GM18867 (cell line): ENCODE data around the gene OR10G7.

ENCODE experiments used
- ATAC-seq: cut with Tn5 transposase; IDR thresholded peaks from one replicate; pipeline ENCODE4 v1.9.1; 2021; ENCODE audit warnings: mild to moderate bottlenecking, moderate library complexity; ENCODE audit not compliant: unreplicated experiment

OR10G7 gene

GRCh38 chr11:124041254-124041653 is at the start of gene OR10G7:
OR10G7 (minus strand) TSS chr11:124041325; CDS start chr11:124039001, 2,324 bp downstream.
- ATAC-seq = no peak

- ATAC-seq = no peak
These were observed 45.1 kb upstream of the OR10G7 start for GRCh38 chr11:124085997-124086846.

GRCh38 chr11:124085583-124085982 is 44.5 kb upstream of the OR10G7 start:
- ATAC-seq = no peak

- no peak for ATAC-seq
These were observed 41.2 kb upstream of the OR10G7 start for GRCh38 chr11:124082371-124082770.

- no peak for ATAC-seq
These were observed 40.4 kb upstream of the OR10G7 start for GRCh38 chr11:124081483-124081882.

GRCh38 chr11:124080327-124081001 is 39.3 kb upstream of the OR10G7 start:
- no peak for ATAC-seq

GRCh38 chr11:124079631-124080326 is 38.7 kb upstream of the OR10G7 start:
- ATAC-seq = no peak

- no peak for ATAC-seq
These were observed 37.5 kb upstream of the OR10G7 start for GRCh38 chr11:124078591-124078990.

- ATAC-seq = no peak
These were observed 36.1 kb upstream of the OR10G7 start for GRCh38 chr11:124077266-124077665.

- ATAC-seq = peak; percentile 73
These were observed 34.9 kb upstream of the OR10G7 start for GRCh38 chr11:124075841-124076651.

GRCh38 chr11:124075492-124075840 is 34.3 kb upstream of the OR10G7 start:
- no peak for ATAC-seq

- no peak for ATAC-seq
These were observed 33.4 kb upstream of the OR10G7 start for GRCh38 chr11:124074554-124074953.

GRCh38 chr11:124072147-124072546 is 31.0 kb upstream of the OR10G7 start:
- ATAC-seq = no peak

GRCh38 chr11:124071623-124071948 is 30.5 kb upstream of the OR10G7 start:
- ATAC-seq = no peak

- peak; percentile 84 for ATAC-seq
These were observed 29.9 kb upstream of the OR10G7 start for GRCh38 chr11:124070915-124071622.

GRCh38 chr11:124069429-124070401 is 28.6 kb upstream of the OR10G7 start:
- ATAC-seq = peak; percentile 84

- no peak for ATAC-seq
These were observed 27.5 kb upstream of the OR10G7 start for GRCh38 chr11:124068601-124069110.

GRCh38 chr11:124052966-124053365 is 11.8 kb upstream of the OR10G7 start:
- ATAC-seq = no peak

GRCh38 chr11:124050748-124051147 is 9.6 kb upstream of the OR10G7 start:
- no peak for ATAC-seq
